SK-N-SH treated with all-trans-retinoic acid at 6 μM for 48 hours (cell line): ENCODE results near the gene LRP10.

Experiments
- ATAC-seq: fragments of 200-7000 bp; cut with Tn5 transposase; 3 replicates; pipeline ENCODE4 v1.9.1; 2020; ENCODE audit warnings: mild to moderate bottlenecking, moderate library complexity
- ARNTL ChIP-seq: fragments of 450-650 bp; formaldehyde crosslinking; IDR thresholded peaks from 2 replicates; pipeline ENCODE4 v1.5.0; 2020; ENCODE audit warnings: low read depth, mild to moderate bottlenecking, moderate library complexity, borderline replicate concordance
- BACH2 ChIP-seq: fragments of 250-450 bp; sonication (Bioruptor Pico); IDR thresholded peaks from 2 replicates; pipeline ENCODE4 v1.9.0; 2021; ENCODE audit warnings: mild to moderate bottlenecking, borderline replicate concordance
- CSDC2 ChIP-seq: fragments of 250-450 bp; sonication (Bioruptor Pico); IDR thresholded peaks from 2 replicates; pipeline ENCODE4 v1.5.0; 2020; ENCODE audit warnings: mild to moderate bottlenecking, moderate library complexity
- ESRRG ChIP-seq: fragments of 250-450 bp; sonication (Bioruptor Pico); IDR thresholded peaks from 2 replicates; pipeline ENCODE4 v1.6.1; 2021; ENCODE audit warnings: mild to moderate bottlenecking
- GLIS3 ChIP-seq: fragments of 250-450 bp; sonication (Bioruptor Pico); IDR thresholded peaks from 2 replicates; pipeline ENCODE4 v1.5.0; 2020; ENCODE audit warnings: mild to moderate bottlenecking, moderate library complexity
- ISL1 ChIP-seq: fragments of 250-450 bp; sonication (Bioruptor Pico); IDR thresholded peaks from 2 replicates; pipeline ENCODE4 v2.1.2; 2022; ENCODE audit warnings: mild to moderate bottlenecking, moderate library complexity
- OSR1 ChIP-seq: fragments of 250-450 bp; sonication (Bioruptor Pico); IDR thresholded peaks from 2 replicates; pipeline ENCODE4 v1.8.0; 2022; ENCODE audit warnings: moderate library complexity, mild to moderate bottlenecking, inconsistent platforms
- PPARA ChIP-seq: fragments of 250-450 bp; sonication (Bioruptor Pico); IDR thresholded peaks from 2 replicates; pipeline ENCODE4 v1.5.0; 2020; ENCODE audit warnings: mild to moderate bottlenecking, borderline replicate concordance
- RARB ChIP-seq: fragments of 250-450 bp; sonication (Bioruptor Pico); IDR thresholded peaks from 2 replicates; pipeline ENCODE4 v1.8.0; 2021; ENCODE audit warnings: mild to moderate bottlenecking, moderate library complexity
- SNAI2 ChIP-seq: fragments of 250-450 bp; sonication (Bioruptor Pico); IDR thresholded peaks from 2 replicates; pipeline ENCODE4 v1.5.0; 2020; ENCODE audit warnings: mild to moderate bottlenecking, moderate library complexity
- TCF4 ChIP-seq: fragments of 250-450 bp; sonication (Bioruptor Pico); IDR thresholded peaks from 2 replicates; pipeline ENCODE4 v1.8.0; 2021; ENCODE audit warnings: mild to moderate bottlenecking, moderate library complexity, borderline replicate concordance
- TOX ChIP-seq: fragments of 250-450 bp; sonication (Bioruptor Pico); IDR thresholded peaks from 2 replicates; pipeline ENCODE4 v1.8.0; 2021; ENCODE audit warnings: mild to moderate bottlenecking, moderate library complexity, borderline replicate concordance
- ZFP3 ChIP-seq: fragments of 250-450 bp; sonication (Bioruptor Pico); IDR thresholded peaks from 2 replicates; pipeline ENCODE4 v1.5.0; 2020; ENCODE audit warnings: mild to moderate bottlenecking, moderate library complexity
- ZFP30 ChIP-seq: fragments of 450-650 bp; formaldehyde crosslinking; IDR thresholded peaks from 2 replicates; pipeline ENCODE4 v1.5.0; 2022; ENCODE audit warnings: mild to moderate bottlenecking, moderate library complexity
- ZNF565 ChIP-seq: fragments of 450-650 bp; formaldehyde crosslinking; conservative IDR thresholded peaks from 2 replicates; pipeline ENCODE4 v1.5.0; 2020; ENCODE audit warnings: low read depth, mild to moderate bottlenecking, moderate library complexity
- ZNF70 ChIP-seq: fragments of 450-650 bp; formaldehyde crosslinking; IDR thresholded peaks from 2 replicates; pipeline ENCODE4 v1.5.0; 2020; ENCODE audit warnings: mild to moderate bottlenecking, moderate library complexity
- ZNF8 ChIP-seq: fragments of 450-650 bp; formaldehyde crosslinking; IDR thresholded peaks from 2 replicates; pipeline ENCODE4 v1.5.0; 2020; ENCODE audit warnings: mild to moderate bottlenecking, moderate library complexity
- TF ChIP-seq, protein P1 (sequence below): fragments of 250-450 bp; sonication (Bioruptor Pico); IDR thresholded peaks from 2 replicates; pipeline ENCODE4 v1.5.0; 2020; ENCODE audit warnings: mild to moderate bottlenecking, moderate library complexity
- TF ChIP-seq, protein P2 (sequence below): fragments of 250-450 bp; sonication (Bioruptor Pico); IDR thresholded peaks from 2 replicates; pipeline ENCODE4 v1.8.0; 2020; ENCODE audit warnings: mild to moderate bottlenecking, moderate library complexity, borderline replicate concordance
- TF ChIP-seq, protein P3 (sequence below): fragments of 250-450 bp; sonication (Bioruptor Pico); IDR thresholded peaks from 2 replicates; pipeline ENCODE4 v1.5.1; 2021; ENCODE audit warnings: mild to moderate bottlenecking, moderate library complexity
- TF ChIP-seq, protein P4 (sequence below): fragments of 250-450 bp; sonication (Bioruptor Pico); IDR thresholded peaks from 2 replicates; pipeline ENCODE4 v1.5.1; 2020; ENCODE audit warnings: low read depth, mild to moderate bottlenecking, moderate library complexity

The LRP10 gene

DNA sequence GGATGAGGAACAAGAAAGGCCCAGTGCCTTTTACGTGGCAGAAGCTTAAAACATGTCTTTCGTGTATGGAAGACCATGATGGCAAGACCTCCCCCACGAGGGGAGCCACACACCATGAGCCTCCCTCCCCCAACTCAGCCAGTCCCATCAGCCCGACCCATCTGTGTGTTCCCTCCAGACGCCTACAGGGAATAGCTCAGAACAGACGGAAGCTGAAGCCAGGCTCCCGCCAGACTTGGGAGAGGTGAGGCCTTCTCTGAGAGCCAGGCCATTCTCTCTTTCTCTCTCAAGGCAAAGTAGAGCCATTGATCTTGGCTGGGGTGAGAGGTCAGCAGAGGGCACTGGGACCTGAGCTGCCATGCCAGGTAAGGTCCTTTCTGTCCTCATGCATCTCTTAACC, 20.9 kb downstream of the LRP10 start (continued):
- TF ChIP-seq, protein P1, sequence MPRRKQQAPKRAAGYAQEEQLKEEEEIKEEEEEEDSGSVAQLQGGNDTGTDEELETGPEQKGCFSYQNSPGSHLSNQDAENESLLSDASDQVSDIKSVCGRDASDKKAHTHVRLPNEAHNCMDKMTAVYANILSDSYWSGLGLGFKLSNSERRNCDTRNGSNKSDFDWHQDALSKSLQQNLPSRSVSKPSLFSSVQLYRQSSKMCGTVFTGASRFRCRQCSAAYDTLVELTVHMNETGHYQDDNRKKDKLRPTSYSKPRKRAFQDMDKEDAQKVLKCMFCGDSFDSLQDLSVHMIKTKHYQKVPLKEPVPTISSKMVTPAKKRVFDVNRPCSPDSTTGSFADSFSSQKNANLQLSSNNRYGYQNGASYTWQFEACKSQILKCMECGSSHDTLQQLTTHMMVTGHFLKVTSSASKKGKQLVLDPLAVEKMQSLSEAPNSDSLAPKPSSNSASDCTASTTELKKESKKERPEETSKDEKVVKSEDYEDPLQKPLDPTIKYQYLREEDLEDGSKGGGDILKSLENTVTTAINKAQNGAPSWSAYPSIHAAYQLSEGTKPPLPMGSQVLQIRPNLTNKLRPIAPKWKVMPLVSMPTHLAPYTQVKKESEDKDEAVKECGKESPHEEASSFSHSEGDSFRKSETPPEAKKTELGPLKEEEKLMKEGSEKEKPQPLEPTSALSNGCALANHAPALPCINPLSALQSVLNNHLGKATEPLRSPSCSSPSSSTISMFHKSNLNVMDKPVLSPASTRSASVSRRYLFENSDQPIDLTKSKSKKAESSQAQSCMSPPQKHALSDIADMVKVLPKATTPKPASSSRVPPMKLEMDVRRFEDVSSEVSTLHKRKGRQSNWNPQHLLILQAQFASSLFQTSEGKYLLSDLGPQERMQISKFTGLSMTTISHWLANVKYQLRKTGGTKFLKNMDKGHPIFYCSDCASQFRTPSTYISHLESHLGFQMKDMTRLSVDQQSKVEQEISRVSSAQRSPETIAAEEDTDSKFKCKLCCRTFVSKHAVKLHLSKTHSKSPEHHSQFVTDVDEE: no peak
- TF ChIP-seq BACH2 (CRISPR knock-in tag): no peak
- no peak for TF ChIP-seq TCF4 (CRISPR knock-in tag)
- TF ChIP-seq ARNTL (CRISPR knock-in tag): no peak

DNA sequence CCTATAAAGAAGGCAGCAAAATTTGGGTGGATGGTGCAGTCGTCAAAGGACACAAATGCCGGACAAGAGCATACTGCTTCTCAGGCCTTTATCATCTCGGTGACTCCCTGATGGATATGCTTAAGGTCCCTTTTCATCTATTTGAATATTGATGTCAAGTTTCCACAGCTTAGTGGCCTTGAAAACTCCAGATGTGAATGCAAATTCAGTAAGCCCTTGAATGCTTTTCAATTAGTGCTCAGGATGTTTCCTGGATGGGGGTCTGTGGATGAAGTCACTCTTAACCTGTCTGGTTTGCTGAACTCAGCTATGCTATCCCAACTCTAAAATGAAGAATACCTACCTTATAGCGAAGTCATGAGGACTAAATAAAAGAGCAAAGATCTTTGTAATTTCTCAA, 22.2 kb downstream of the LRP10 start:
- TF ChIP-seq ZNF8 (CRISPR knock-in tag): no peak
- no peak for TF ChIP-seq ZFP30 (CRISPR knock-in tag)
- no peak for TF ChIP-seq RARB (CRISPR knock-in tag)
- no peak for TF ChIP-seq ISL1
- no peak for TF ChIP-seq SNAI2 (CRISPR knock-in tag)
- TF ChIP-seq GLIS3 (CRISPR knock-in tag): no peak
- TF ChIP-seq OSR1 (CRISPR knock-in tag): no peak
- TF ChIP-seq ZNF70 (CRISPR knock-in tag): no peak
- TF ChIP-seq, all 23 proteins: peak for 0
- no peak for ATAC-seq

DNA sequence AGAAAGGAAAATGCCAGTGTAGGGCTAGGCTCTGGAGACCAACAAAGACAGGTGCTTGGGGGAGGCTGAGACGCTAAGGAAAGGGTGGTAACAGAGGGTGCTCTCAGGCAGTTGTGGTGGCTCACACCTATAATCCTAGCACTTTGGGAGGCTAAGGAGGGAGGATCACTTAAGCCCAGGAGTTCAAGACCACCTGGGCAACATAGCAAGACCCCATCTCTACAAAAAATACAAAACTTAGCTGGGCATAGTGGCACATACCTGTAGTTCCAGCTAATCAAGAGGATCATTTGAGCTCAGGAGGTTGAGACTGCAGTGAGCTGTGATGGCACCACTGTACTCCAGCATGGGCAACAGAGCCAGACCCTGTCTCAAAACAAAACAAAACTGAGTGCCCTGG, 23.9 kb downstream of the LRP10 start:
- TF ChIP-seq TCF4 (CRISPR knock-in tag): no peak
- TF ChIP-seq GLIS3 (CRISPR knock-in tag): no peak
- TF ChIP-seq ZNF70 (CRISPR knock-in tag): no peak
- TF ChIP-seq, protein P2, sequence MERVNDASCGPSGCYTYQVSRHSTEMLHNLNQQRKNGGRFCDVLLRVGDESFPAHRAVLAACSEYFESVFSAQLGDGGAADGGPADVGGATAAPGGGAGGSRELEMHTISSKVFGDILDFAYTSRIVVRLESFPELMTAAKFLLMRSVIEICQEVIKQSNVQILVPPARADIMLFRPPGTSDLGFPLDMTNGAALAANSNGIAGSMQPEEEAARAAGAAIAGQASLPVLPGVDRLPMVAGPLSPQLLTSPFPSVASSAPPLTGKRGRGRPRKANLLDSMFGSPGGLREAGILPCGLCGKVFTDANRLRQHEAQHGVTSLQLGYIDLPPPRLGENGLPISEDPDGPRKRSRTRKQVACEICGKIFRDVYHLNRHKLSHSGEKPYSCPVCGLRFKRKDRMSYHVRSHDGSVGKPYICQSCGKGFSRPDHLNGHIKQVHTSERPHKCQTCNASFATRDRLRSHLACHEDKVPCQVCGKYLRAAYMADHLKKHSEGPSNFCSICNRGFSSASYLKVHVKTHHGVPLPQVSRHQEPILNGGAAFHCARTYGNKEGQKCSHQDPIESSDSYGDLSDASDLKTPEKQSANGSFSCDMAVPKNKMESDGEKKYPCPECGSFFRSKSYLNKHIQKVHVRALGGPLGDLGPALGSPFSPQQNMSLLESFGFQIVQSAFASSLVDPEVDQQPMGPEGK (CRISPR knock-in tag): no peak
- TF ChIP-seq PPARA (CRISPR knock-in tag): no peak
- TF ChIP-seq ZNF565 (CRISPR knock-in tag): no peak
- no peak for TF ChIP-seq RARB (CRISPR knock-in tag)
- TF ChIP-seq ZFP3 (CRISPR knock-in tag): no peak
- TF ChIP-seq ESRRG (CRISPR knock-in tag): no peak
- no peak for TF ChIP-seq SNAI2 (CRISPR knock-in tag)
- TF ChIP-seq ISL1: no peak
- TF ChIP-seq, protein P1: no peak
- TF ChIP-seq, protein P3, sequence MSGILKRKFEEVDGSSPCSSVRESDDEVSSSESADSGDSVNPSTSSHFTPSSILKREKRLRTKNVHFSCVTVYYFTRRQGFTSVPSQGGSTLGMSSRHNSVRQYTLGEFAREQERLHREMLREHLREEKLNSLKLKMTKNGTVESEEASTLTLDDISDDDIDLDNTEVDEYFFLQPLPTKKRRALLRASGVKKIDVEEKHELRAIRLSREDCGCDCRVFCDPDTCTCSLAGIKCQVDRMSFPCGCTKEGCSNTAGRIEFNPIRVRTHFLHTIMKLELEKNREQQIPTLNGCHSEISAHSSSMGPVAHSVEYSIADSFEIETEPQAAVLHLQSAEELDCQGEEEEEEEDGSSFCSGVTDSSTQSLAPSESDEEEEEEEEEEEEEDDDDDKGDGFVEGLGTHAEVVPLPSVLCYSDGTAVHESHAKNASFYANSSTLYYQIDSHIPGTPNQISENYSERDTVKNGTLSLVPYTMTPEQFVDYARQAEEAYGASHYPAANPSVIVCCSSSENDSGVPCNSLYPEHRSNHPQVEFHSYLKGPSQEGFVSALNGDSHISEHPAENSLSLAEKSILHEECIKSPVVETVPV: no peak
- TF ChIP-seq, protein P4, sequence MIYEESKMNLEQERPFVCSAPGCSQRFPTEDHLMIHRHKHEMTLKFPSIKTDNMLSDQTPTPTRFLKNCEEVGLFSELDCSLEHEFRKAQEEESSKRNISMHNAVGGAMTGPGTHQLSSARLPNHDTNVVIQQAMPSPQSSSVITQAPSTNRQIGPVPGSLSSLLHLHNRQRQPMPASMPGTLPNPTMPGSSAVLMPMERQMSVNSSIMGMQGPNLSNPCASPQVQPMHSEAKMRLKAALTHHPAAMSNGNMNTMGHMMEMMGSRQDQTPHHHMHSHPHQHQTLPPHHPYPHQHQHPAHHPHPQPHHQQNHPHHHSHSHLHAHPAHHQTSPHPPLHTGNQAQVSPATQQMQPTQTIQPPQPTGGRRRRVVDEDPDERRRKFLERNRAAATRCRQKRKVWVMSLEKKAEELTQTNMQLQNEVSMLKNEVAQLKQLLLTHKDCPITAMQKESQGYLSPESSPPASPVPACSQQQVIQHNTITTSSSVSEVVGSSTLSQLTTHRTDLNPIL (CRISPR knock-in tag): no peak
- TF ChIP-seq ZNF8 (CRISPR knock-in tag): no peak
- no peak for TF ChIP-seq CSDC2 (CRISPR knock-in tag)
- TF ChIP-seq TOX (CRISPR knock-in tag): no peak
- TF ChIP-seq, all 23 proteins: peak for 0
- ATAC-seq: no peak
